Glutamatergic neuron (in vitro differentiated cells): ENCODE data around the gene GRIFIN. TPM values are rescaled to one million over a fixed set of nuclear protein-coding genes. Genes with fewer than 3 reads are reported as not detected.

ENCODE experiments used
- DNase-seq: peaks from one replicate; pipeline ENCODE4 v3.0.0; 2022
- H3K27ac Mint-ChIP-seq: one replicate; pipeline ENCODE4 v1.8.0; 2020; ENCODE audit warnings: mild to moderate bottlenecking, mixed read lengths, inconsistent platforms; ENCODE audit not compliant: unreplicated experiment
- H3K27me3 Mint-ChIP-seq: one replicate; pipeline ENCODE4 v1.8.0; 2020; ENCODE audit warnings: mild to moderate bottlenecking, moderate library complexity, mixed read lengths, inconsistent platforms; ENCODE audit not compliant: unreplicated experiment
- H3K36me3 Mint-ChIP-seq: one replicate; pipeline ENCODE4 v1.8.0; 2020; ENCODE audit warnings: mild to moderate bottlenecking, mixed read lengths, inconsistent platforms; ENCODE audit not compliant: unreplicated experiment
- H3K4me1 Mint-ChIP-seq: one replicate; pipeline ENCODE4 v1.8.0; 2020; ENCODE audit warnings: mild to moderate bottlenecking, low read depth, mixed read lengths, inconsistent platforms; ENCODE audit not compliant: unreplicated experiment
- H3K4me3 Mint-ChIP-seq: one replicate; pipeline ENCODE4 v1.8.0; 2020; ENCODE audit warnings: mild to moderate bottlenecking, mixed read lengths, inconsistent platforms; ENCODE audit not compliant: unreplicated experiment
- H3K9me3 Mint-ChIP-seq: one replicate; pipeline ENCODE4 v1.8.0; 2020; ENCODE audit warnings: mild to moderate bottlenecking, moderate library complexity, mixed read lengths, inconsistent platforms; ENCODE audit not compliant: unreplicated experiment
- total RNA-seq: library from RNA; stranded (reverse); fragmentation: NEBNext Ultra II Directional; extraction: Animal tissue kit (Norgen Biotek cat#: 25700); gene quantifications from one replicate; pipeline ENCODE4 v1.2.1, GENCODE V29; 2021; ENCODE audit not compliant: unreplicated experiment
- TF ChIP-seq, protein P1 (sequence below): fragments of 200-600 bp; sonication (generic); IDR thresholded peaks from one replicate; pipeline ENCODE4 v1.5.0; 2021; ENCODE audit not compliant: partially characterized antibody, unreplicated experiment

The GRIFIN gene
- total RNA-seq, 1 donor from 2014 or later, result not detected

DNA sequence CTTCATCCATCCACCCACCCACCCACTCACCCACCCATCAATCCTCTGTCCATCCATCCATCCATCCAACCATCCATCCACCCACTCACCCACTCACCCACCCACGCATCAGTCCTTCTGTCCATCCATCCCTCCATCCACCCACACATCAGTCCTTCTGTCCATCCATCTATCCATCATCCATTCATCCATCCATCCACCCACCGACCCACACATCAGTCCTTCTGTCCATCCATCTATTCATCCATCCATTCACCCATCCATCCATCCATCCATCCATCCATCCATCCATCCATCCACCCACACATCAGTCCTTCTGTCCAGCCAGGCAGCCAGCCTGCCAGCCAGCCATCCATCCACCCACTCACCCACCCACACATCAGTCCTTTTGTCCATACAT is 15.8 kb upstream of the GRIFIN start:
- Mint-ChIP-seq H3K27ac (peak overlapping the region; percentile 69), H3K36me3 (peaks cover 7% of the 10 kb centered on the region), H3K9me3 (peaks cover 5% of the 10 kb centered on the region), H3K4me3 (no peak overlapping the region), H3K4me1 (peaks cover 9% of the 10 kb centered on the region), H3K27me3 (peaks cover 6% of the 10 kb centered on the region)
- TF ChIP-seq, protein P1, sequence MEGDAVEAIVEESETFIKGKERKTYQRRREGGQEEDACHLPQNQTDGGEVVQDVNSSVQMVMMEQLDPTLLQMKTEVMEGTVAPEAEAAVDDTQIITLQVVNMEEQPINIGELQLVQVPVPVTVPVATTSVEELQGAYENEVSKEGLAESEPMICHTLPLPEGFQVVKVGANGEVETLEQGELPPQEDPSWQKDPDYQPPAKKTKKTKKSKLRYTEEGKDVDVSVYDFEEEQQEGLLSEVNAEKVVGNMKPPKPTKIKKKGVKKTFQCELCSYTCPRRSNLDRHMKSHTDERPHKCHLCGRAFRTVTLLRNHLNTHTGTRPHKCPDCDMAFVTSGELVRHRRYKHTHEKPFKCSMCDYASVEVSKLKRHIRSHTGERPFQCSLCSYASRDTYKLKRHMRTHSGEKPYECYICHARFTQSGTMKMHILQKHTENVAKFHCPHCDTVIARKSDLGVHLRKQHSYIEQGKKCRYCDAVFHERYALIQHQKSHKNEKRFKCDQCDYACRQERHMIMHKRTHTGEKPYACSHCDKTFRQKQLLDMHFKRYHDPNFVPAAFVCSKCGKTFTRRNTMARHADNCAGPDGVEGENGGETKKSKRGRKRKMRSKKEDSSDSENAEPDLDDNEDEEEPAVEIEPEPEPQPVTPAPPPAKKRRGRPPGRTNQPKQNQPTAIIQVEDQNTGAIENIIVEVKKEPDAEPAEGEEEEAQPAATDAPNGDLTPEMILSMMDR, result no peak
- DNase-seq, result no peak

DNA sequence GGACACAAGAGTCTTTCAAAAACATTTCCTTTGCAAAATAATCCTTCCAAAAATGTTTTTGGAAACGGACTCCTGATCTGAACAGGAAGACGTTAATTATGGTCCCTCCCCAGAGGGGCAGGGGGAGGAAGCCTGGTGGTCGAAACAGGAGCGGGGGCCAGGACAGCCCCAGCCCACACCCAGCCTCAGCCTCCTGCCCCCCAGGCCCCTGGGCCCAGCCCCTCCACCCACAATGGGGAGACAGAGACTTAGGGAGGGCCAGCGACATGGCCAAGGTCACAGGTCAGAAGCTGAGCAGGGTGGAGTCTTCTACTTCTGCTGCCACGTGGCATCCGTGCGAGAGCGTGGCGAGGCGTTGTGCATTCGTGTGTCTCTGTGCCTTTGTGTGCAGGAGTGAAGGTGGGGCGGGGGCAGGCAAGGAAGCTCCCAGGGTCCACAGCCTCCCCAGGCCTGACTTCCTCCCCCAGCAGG is 14.0 kb upstream of the GRIFIN start:
- H3K36me3 Mint-ChIP-seq, result peaks cover 7% of the 10 kb centered on the region
- DNase-seq, result no peak
- H3K27ac Mint-ChIP-seq, result no peak overlapping the region

DNA sequence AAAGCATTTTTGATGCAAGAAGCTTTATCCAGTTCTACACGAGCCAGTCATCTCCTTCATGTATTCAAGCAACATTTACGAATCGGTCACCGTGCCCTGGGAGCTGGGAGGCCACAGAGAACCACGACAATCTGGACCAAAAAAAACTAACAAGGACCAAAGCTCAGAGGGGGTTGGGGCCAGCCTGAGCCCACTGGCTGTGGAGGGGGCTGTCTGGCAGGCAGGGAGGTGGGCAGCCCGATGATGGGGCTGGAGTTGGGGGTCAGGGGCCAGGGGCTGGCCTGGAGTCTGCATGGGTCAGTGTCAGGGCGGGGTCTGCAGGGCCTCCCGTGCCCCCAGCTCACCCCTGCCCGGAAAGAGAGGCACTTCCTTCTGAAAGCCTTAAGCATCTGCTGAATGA is 12.5 kb upstream of the GRIFIN start:
- Mint-ChIP-seq H3K36me3 (peaks cover 7% of the 10 kb centered on the region), H3K27me3 (peaks cover 11% of the 10 kb centered on the region)

More for the DNA sequence above, 14.0 kb upstream of the GRIFIN start:
- H3K4me1 Mint-ChIP-seq, result peaks cover 4% of the 10 kb centered on the region
- no peak overlapping the region for H3K4me3 Mint-ChIP-seq
- peaks cover 3% of the 10 kb centered on the region for H3K9me3 Mint-ChIP-seq
- peaks cover 6% of the 10 kb centered on the region for H3K27me3 Mint-ChIP-seq
- TF ChIP-seq, protein P1, result no peak

DNA sequence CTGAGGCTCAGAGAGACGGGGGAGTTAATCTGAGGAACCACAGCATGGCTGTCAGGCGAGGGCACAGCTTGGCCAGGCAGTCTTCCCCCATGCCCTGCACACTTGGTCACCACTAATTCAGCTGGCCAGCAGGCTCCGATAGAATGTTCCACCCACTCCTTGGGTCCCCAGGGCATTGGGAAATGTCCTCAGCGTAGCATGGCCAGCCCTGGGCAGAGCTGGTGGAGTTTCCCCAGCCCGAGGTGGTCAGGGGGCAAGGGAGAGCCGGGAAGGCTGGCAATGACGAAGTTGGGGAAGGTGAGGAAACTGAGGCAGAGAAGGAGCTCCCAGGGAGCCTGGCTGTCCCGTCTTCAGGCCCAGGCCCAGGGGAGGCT is 12.1 kb upstream of the GRIFIN start:
- Mint-ChIP-seq H3K27ac (no peak overlapping the region), H3K36me3 (peaks cover 7% of the 10 kb centered on the region), H3K4me1 (peaks cover 6% of the 10 kb centered on the region), H3K4me3 (no peak overlapping the region), H3K9me3 (peaks cover 3% of the 10 kb centered on the region), H3K27me3 (peaks cover 11% of the 10 kb centered on the region)
- peak; percentile 12 for DNase-seq
- TF ChIP-seq, protein P1, result no peak

More for the DNA sequence above, 12.5 kb upstream of the GRIFIN start:
- Mint-ChIP-seq H3K9me3 (peaks cover 3% of the 10 kb centered on the region), H3K4me1 (peaks cover 6% of the 10 kb centered on the region), H3K4me3 (no peak overlapping the region), H3K27ac (no peak overlapping the region)
- TF ChIP-seq, protein P1, result no peak
- DNase-seq, result peak; percentile 12

DNA sequence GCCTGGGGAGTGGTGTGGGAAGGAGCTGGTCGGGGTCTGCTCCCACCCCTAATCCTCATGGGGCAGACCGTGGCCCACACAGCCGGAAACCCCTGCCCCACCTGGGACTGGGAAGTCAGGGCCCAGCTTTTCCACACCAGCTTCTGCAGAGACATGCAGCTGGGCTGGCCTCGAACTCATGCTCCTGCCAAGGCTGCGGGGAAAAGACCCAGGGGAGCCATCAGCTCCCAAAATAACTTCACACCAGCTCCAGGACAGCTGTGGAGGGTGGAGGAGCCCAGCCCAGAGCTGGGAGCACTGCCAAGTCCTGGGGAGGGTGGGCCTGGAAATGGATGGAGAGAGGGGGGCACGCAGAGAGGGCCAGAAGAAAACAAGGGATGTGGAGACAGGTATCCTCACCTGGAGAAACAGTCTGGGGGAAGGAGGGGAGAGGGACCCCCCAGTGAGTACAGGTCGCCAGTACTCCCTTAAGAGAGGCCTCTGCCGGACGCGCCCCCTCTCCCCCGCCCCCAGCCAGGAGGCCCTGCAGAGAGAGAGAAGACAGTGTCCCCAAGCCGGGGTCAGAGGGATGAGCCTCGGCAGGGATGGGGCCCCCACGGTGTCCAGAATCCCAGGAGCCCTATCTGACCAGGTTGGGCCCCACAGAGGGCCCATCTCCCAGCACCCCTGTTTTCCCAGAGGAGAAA is 11.5 kb upstream of the GRIFIN start:
- DNase-seq, result peak; percentile 14
- H3K27me3 Mint-ChIP-seq, result peaks cover 15% of the 10 kb centered on the region
- peaks cover 6% of the 10 kb centered on the region for H3K4me1 Mint-ChIP-seq
- peaks cover 9% of the 10 kb centered on the region for H3K9me3 Mint-ChIP-seq
- TF ChIP-seq, protein P1, result no peak
- peaks cover 7% of the 10 kb centered on the region for H3K36me3 Mint-ChIP-seq
- H3K4me3 Mint-ChIP-seq, result no peak overlapping the region
- H3K27ac Mint-ChIP-seq, result no peak overlapping the region
